WTC11 (cell line): Measurements from ENCODE around the gene FOXN3. TPM values are rescaled to one million over a fixed set of nuclear protein-coding genes. Genes with fewer than 3 reads are reported as not detected.

Experiments used
- ATAC-seq: fragments of 200-7000 bp; cut with Tn5 transposase; 2 replicates; pipeline ENCODE4 v1.10.0; 2021; ENCODE audit warnings: mild to moderate bottlenecking, moderate library complexity
- CTCF ChIA-PET: fragments of 300-600 bp; sonication (Branson Sonifier 250); formaldehyde crosslinking; loops from one replicate; lab custom pipeline; 2021; ENCODE audit warnings: antibody characterized with exemption; lab: Charles Lee
- POLR2A ChIA-PET: fragments of 350-600 bp; sonication (Branson Sonifier 250); formaldehyde crosslinking; loops from one replicate; lab custom pipeline; 2021; ENCODE audit warnings: antibody characterized with exemption; lab: Charles Lee
- DNase-seq: peaks from one replicate; pipeline ENCODE4 v3.0.0; 2021; ENCODE audit warnings: low spot score
- H3K27ac Mint-ChIP-seq: 2 replicates; pipeline ENCODE4 v1.8.0; 2021; ENCODE audit warnings: mixed read lengths
- H3K27me3 Mint-ChIP-seq: 2 replicates; pipeline ENCODE4 v1.8.0; 2021; ENCODE audit warnings: low read depth, mild to moderate bottlenecking, moderate library complexity, mixed read lengths
- H3K36me3 Mint-ChIP-seq: 2 replicates; pipeline ENCODE4 v1.8.0; 2021; ENCODE audit warnings: mixed read lengths
- H3K4me1 Mint-ChIP-seq: 2 replicates; pipeline ENCODE4 v1.8.0; 2022; ENCODE audit warnings: mixed read lengths
- H3K4me3 Mint-ChIP-seq: 2 replicates; pipeline ENCODE4 v1.8.0; 2021; ENCODE audit warnings: mild to moderate bottlenecking, moderate library complexity, mixed read lengths
- H3K9me3 Mint-ChIP-seq: 2 replicates; pipeline ENCODE4 v1.8.0; 2021; ENCODE audit warnings: mixed read lengths
- AR ChIP-seq: fragments of 250-450 bp; sonication (Bioruptor Pico); IDR thresholded peaks from 2 replicates; pipeline ENCODE4 v1.9.0; 2021; ENCODE audit warnings: mild to moderate bottlenecking
- ATF6 ChIP-seq: sonication (generic); formaldehyde crosslinking; IDR thresholded peaks from 2 replicates; pipeline ENCODE4 v1.8.1; 2023; ENCODE audit warnings: mild to moderate bottlenecking, missing genetic modification reagents
- E2F1 ChIP-seq: sonication (generic); formaldehyde crosslinking; IDR thresholded peaks from 2 replicates; pipeline ENCODE4 v1.8.0; 2022; ENCODE audit warnings: mild to moderate bottlenecking, missing genetic modification reagents
- ELF4 ChIP-seq: sonication (generic); formaldehyde crosslinking; IDR thresholded peaks from 2 replicates; pipeline ENCODE4 v1.8.1; 2022; ENCODE audit warnings: low read depth, mild to moderate bottlenecking, moderate library complexity, missing genetic modification reagents
- EMX1 ChIP-seq: fragments of 250-450 bp; sonication (Bioruptor Pico); IDR thresholded peaks from 2 replicates; pipeline ENCODE4 v1.8.0; 2021; ENCODE audit warnings: mild to moderate bottlenecking
- ESRRA ChIP-seq: sonication (generic); formaldehyde crosslinking; IDR thresholded peaks from 2 replicates; pipeline ENCODE4 v1.8.1; 2022; ENCODE audit warnings: mild to moderate bottlenecking, missing genetic modification reagents, borderline replicate concordance
- ETV6 ChIP-seq: sonication (generic); formaldehyde crosslinking; IDR thresholded peaks from 2 replicates; pipeline ENCODE4 v1.8.1; 2022; ENCODE audit warnings: mild to moderate bottlenecking, missing genetic modification reagents
- FOXK1 ChIP-seq: sonication (generic); formaldehyde crosslinking; IDR thresholded peaks from 2 replicates; pipeline ENCODE4 v1.8.0; 2022; ENCODE audit warnings: mild to moderate bottlenecking, moderate library complexity, missing genetic modification reagents
- GABPB1 ChIP-seq: sonication (generic); formaldehyde crosslinking; IDR thresholded peaks from 2 replicates; pipeline ENCODE4 v1.8.1; 2023; ENCODE audit warnings: mild to moderate bottlenecking, missing genetic modification reagents
- GRHL2 ChIP-seq: fragments of 250-450 bp; sonication (Bioruptor Pico); IDR thresholded peaks from 2 replicates; pipeline ENCODE4 v1.8.0; 2022; ENCODE audit warnings: mild to moderate bottlenecking, moderate library complexity; ENCODE audit not compliant: insufficient replicate concordance, severe bottlenecking
- KAT7 ChIP-seq: sonication (generic); formaldehyde crosslinking; IDR thresholded peaks from 2 replicates; pipeline ENCODE4 v1.8.1; 2023; ENCODE audit warnings: missing genetic modification reagents, mild to moderate bottlenecking, borderline replicate concordance
- MLX ChIP-seq: sonication (generic); formaldehyde crosslinking; IDR thresholded peaks from 2 replicates; pipeline ENCODE4 v1.8.1; 2023; ENCODE audit warnings: mild to moderate bottlenecking, missing genetic modification reagents, moderate library complexity
- NR1H2 ChIP-seq: sonication (generic); formaldehyde crosslinking; IDR thresholded peaks from 2 replicates; pipeline ENCODE4 v1.9.0; 2021; ENCODE audit warnings: mild to moderate bottlenecking, moderate library complexity, missing genetic modification reagents
- RELA ChIP-seq: sonication (generic); formaldehyde crosslinking; IDR thresholded peaks from 2 replicates; pipeline ENCODE4 v1.8.1; 2022; ENCODE audit warnings: missing genetic modification reagents, mild to moderate bottlenecking, borderline replicate concordance
- ZNF532 ChIP-seq: fragments of 250-450 bp; sonication (Bioruptor Pico); IDR thresholded peaks from 2 replicates; pipeline ENCODE4 v1.9.0; 2021; ENCODE audit warnings: mild to moderate bottlenecking, borderline replicate concordance
- ZNF671 ChIP-seq: fragments of 250-450 bp; sonication (Bioruptor Pico); IDR thresholded peaks from 2 replicates; pipeline ENCODE4 v1.8.0; 2021; ENCODE audit warnings: mild to moderate bottlenecking
- ZSCAN18 ChIP-seq: fragments of 250-450 bp; sonication (Bioruptor Pico); IDR thresholded peaks from 2 replicates; pipeline ENCODE4 v2.1.2; 2022; ENCODE audit warnings: mild to moderate bottlenecking, moderate library complexity
- total RNA-seq: library from RNA; stranded (reverse); gene quantifications from 3 replicates; pipeline ENCODE4 v1.2.3, GENCODE V29; 2021

The FOXN3 gene
- total RNA-seq, 1 experiment from 2014 or later: 170 TPM

- no peak for TF ChIP-seq RELA (CRISPR knock-in tag)
- TF ChIP-seq ZNF671 (CRISPR knock-in tag): no peak
- TF ChIP-seq ZNF532 (CRISPR knock-in tag): no peak
- Mint-ChIP-seq H3K27ac (peak overlapping the region; percentile 47; the same call in 1 of the 2 replicates), H3K9me3 (no peaks in the 10 kb centered on the region), H3K27me3 (no peaks in the 10 kb centered on the region), H3K4me1 (peaks cover 79% of the 10 kb centered on the region), H3K4me3 (no peak overlapping the region), H3K36me3 (0 out of 2 replicates have a peak, but pooled peaks cover 2% of the 10 kb centered on the region)
- ChIA-PET POLR2A (no interaction called here), CTCF (no interaction called here)
- no peak for ATAC-seq
- no peak for DNase-seq
Observed at GRCh38 chr14:89264196-89264800, 152.7 kb downstream of the FOXN3 start.

- H3K9me3 Mint-ChIP-seq: no peaks in the 10 kb centered on the region
- no peak for DNase-seq
- no peak for TF ChIP-seq RELA (CRISPR knock-in tag)
- TF ChIP-seq EMX1 (CRISPR knock-in tag): no peak
- TF ChIP-seq ETV6 (CRISPR knock-in tag): no peak
- TF ChIP-seq KAT7 (CRISPR knock-in tag): no peak
- TF ChIP-seq NR1H2 (CRISPR knock-in tag): no peak
- TF ChIP-seq ATF6 (CRISPR knock-in tag): no peak
- no peak for TF ChIP-seq FOXK1 (CRISPR knock-in tag)
- TF ChIP-seq ESRRA (CRISPR knock-in tag): no peak
- no peak for TF ChIP-seq MLX (CRISPR knock-in tag)
- no peak for TF ChIP-seq ELF4
- TF ChIP-seq GRHL2 (CRISPR knock-in tag): no peak
- TF ChIP-seq, all 79 proteins: peak for 0
- POLR2A ChIA-PET: no interaction called here
- CTCF ChIA-PET: no interaction called here
- Mint-ChIP-seq H3K27me3 (no peaks in the 10 kb centered on the region), H3K4me1 (peaks cover 57% of the 10 kb centered on the region), H3K27ac (peak overlapping the region; percentile 60; the same call in 1 of the 2 replicates), H3K36me3 (peaks cover 13% of the 10 kb centered on the region), H3K4me3 (no peak overlapping the region)
- ATAC-seq: no peak
Observed at GRCh38 chr14:89262041-89262440, 155.0 kb downstream of the FOXN3 start.

GRCh38 chr14:89260898-89261297 lies 156.1 kb downstream of the FOXN3 start:
- CTCF ChIA-PET: no interaction called here
- no peak overlapping the region for H3K4me3 Mint-ChIP-seq
- TF ChIP-seq ZSCAN18 (no peak), ETV6 (CRISPR knock-in tag) (no peak), E2F1 (CRISPR knock-in tag) (no peak), MLX (CRISPR knock-in tag) (no peak), AR (CRISPR knock-in tag) (no peak), ELF4 (no peak), GABPB1 (CRISPR knock-in tag) (no peak), ESRRA (CRISPR knock-in tag) (no peak)

More at GRCh38 chr14:89260898-89261297, 156.1 kb downstream of the FOXN3 start:
- peaks cover 16% of the 10 kb centered on the region for H3K36me3 Mint-ChIP-seq
- ATAC-seq (no peak), DNase-seq (no peak)
- no peaks in the 10 kb centered on the region for H3K27me3 Mint-ChIP-seq
- H3K4me1 Mint-ChIP-seq: peaks cover 55% of the 10 kb centered on the region
- H3K9me3 Mint-ChIP-seq: no peaks in the 10 kb centered on the region
- peak overlapping the region; percentile 75 for H3K27ac Mint-ChIP-seq
- POLR2A ChIA-PET: no interaction called here
